ENCODE data around the gene FRS3.

The FRS3 gene

DNA sequence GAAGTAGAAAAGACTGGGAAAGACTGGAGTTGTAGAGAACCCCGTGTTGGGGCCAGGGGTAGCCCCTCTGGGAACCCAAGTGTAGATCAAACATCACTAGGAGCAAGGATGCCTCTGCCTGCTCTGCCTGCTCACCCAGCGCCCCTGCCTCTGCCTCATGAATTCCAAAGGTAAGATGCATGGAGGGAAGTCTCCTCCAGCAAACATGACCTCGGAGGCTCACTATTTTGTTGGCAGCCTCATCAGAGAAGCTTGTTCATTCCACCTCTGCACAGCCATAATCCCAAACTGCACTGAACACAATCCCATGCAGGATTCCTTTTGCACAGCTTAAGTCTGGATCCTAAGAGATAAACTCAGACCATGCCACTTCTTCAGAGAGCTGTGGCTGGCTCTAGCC is 4.9 kb downstream of the FRS3 start:
- H3K27ac ChIP-seq = no peak overlapping the region
- H2AFZ ChIP-seq (ENCODE audit: low read depth) = no peak overlapping the region
- H3K27me3 ChIP-seq (ENCODE audit: insufficient read depth, low read depth) = no peaks in the 10 kb centered on the region
- H4K20me1 ChIP-seq (ENCODE audit: insufficient read depth) = no peaks in the 10 kb centered on the region
- TF ChIP-seq, protein P1, sequence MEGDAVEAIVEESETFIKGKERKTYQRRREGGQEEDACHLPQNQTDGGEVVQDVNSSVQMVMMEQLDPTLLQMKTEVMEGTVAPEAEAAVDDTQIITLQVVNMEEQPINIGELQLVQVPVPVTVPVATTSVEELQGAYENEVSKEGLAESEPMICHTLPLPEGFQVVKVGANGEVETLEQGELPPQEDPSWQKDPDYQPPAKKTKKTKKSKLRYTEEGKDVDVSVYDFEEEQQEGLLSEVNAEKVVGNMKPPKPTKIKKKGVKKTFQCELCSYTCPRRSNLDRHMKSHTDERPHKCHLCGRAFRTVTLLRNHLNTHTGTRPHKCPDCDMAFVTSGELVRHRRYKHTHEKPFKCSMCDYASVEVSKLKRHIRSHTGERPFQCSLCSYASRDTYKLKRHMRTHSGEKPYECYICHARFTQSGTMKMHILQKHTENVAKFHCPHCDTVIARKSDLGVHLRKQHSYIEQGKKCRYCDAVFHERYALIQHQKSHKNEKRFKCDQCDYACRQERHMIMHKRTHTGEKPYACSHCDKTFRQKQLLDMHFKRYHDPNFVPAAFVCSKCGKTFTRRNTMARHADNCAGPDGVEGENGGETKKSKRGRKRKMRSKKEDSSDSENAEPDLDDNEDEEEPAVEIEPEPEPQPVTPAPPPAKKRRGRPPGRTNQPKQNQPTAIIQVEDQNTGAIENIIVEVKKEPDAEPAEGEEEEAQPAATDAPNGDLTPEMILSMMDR (conservative IDR thresholded peaks at IDR 0.05; ENCODE audit: low read depth, low read length) = no peak
- H3K79me2 ChIP-seq (ENCODE audit: insufficient read depth, low read depth) = no peaks in the 10 kb centered on the region
- peaks cover 4% of the 10 kb centered on the region for H3K4me1 ChIP-seq (ENCODE audit: low read depth, poor library complexity, severe bottlenecking)
- no peak overlapping the region for H3K4me2 ChIP-seq
- H3K36me3 ChIP-seq (ENCODE audit: insufficient read depth) = no peaks in the 10 kb centered on the region
- H3K4me3 ChIP-seq (IDR thresholded peaks at IDR 0.05; ENCODE audit: insufficient read depth, low read depth, low read length) = no peak overlapping the region
- no peak overlapping the region for H3K9ac ChIP-seq

DNA sequence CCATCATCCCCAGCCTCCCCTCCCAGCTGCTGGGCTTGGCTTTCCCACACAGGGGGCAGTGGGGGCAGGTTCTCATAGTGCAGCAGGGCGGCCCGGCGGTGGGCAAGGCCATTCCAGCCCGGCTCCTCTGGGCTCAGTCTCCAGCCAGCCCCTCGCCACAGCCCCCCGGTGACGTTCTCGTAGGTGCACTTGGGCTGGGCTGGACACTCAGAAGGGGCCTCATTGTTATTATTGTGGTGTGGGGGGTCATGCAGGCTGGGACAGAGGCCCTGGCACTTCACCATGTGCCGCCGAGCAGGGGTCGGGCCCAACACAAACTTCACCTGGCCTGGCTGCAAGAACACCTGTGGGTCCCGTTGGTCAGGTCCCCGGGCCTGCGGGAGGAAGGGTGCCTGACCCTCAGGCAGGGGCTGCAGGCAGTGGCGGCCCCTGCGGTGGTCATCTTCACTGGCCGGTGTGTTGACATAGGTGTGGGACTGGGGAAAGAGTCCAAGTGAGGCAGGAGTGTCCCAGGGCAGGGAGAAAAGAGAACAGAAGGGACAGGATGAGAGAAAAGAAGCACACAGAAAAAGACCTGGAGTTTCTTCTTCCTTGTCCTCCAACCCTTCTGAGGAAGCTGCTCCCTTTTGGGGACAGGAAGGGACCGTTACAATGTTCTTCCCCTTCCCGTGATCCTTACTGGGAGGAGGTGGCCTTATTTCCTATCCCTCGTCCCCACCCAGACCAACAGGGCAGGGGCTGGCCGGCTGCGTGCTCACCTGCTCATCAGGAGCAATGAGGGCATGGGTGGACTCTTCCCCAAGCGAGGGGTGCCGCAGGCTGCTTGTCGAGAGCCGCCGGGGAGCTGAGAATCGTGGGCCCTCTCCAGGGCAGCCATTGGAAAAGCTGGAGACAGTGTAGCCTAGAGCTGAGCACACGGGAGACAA is 8.4 kb downstream of the FRS3 start:
- Histone ChIP-seq H3K79me2 (ENCODE audit: insufficient read depth, low read depth) (no peaks in the 10 kb centered on the region), H3K4me2 (no peak overlapping the region), H3K27me3 (ENCODE audit: insufficient read depth, low read depth) (no peaks in the 10 kb centered on the region), H3K9ac (no peak overlapping the region), H3K4me1 (ENCODE audit: low read depth, poor library complexity, severe bottlenecking) (no peaks in the 10 kb centered on the region), H3K36me3 (ENCODE audit: insufficient read depth) (no peaks in the 10 kb centered on the region), H2AFZ (ENCODE audit: low read depth) (no peak overlapping the region), H3K4me3 (IDR thresholded peaks at IDR 0.05; ENCODE audit: insufficient read depth, low read depth, low read length) (no peak overlapping the region), H4K20me1 (ENCODE audit: insufficient read depth) (no peaks in the 10 kb centered on the region), H3K27ac (no peak overlapping the region)
- TF ChIP-seq, protein P1 (conservative IDR thresholded peaks at IDR 0.05; ENCODE audit: low read depth, low read length) = no peak

DNA sequence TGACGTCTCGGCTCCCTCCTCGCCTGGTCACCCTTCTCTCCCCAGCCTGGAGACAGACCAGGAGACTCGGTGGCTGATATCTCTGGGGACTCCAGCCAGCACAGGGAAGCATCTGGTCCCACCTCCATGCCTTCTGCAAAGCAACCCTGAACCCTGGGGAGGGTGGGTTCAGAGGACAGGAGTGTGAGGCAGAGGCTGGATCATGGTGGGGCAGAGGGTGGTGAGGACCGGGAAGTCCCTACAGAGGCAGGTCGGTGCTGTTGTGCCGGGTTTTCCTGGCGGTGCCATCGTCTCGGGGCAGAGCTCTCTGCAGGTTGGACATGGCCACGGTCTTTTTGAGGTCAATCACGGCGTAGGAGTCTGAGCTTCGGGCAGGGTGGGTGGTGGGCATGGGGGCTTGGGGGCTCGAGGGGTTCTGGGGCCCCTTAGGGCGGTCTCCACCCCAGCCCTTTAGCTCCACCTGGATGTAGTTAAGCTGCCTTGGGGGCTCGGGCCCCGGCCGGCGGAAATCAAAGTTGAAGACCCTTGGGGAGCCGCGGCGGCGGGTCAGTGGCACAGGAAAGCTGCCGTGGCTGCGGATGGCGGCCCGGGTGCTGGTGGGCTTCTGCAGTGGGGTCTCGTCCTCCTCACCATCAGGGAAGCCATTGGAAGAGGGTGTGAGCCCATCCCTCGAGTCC is 9.2 kb downstream of the FRS3 start:
- Histone ChIP-seq H3K27ac (no peak overlapping the region), H3K4me3 (IDR thresholded peaks at IDR 0.05; ENCODE audit: insufficient read depth, low read depth, low read length) (no peak overlapping the region), H4K20me1 (ENCODE audit: insufficient read depth) (no peaks in the 10 kb centered on the region), H3K79me2 (ENCODE audit: insufficient read depth, low read depth) (no peaks in the 10 kb centered on the region), H3K9ac (no peak overlapping the region), H2AFZ (ENCODE audit: low read depth) (no peak overlapping the region), H3K36me3 (ENCODE audit: insufficient read depth) (no peaks in the 10 kb centered on the region), H3K4me2 (no peak overlapping the region), H3K4me1 (ENCODE audit: low read depth, poor library complexity, severe bottlenecking) (no peaks in the 10 kb centered on the region), H3K27me3 (ENCODE audit: insufficient read depth, low read depth) (no peaks in the 10 kb centered on the region)
- TF ChIP-seq, protein P1 (conservative IDR thresholded peaks at IDR 0.05; ENCODE audit: low read depth, low read length) = no peak

DNA sequence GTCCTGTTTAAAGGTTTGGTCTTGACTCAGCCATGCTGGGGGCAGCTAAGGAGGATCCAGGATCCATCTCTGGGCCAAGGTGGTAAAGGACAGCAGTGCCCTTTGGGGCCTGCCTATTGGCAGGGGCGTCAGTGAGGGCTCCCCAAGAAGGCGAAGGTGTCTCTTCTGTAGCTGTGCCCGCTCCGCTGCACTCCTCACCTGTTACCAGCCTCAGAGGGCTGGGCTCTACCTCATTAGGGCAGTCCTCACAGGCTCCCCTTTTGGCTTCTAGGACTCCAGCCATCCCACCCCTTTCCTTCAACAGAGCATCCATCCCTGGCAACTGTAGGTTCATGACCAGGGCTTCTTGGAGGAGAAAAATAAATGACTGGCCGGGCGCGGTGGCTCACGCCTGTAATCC is 10.3 kb downstream of the FRS3 start:
- H3K4me1 ChIP-seq (ENCODE audit: low read depth, poor library complexity, severe bottlenecking) = no peaks in the 10 kb centered on the region
- H3K27ac ChIP-seq = no peak overlapping the region
- H4K20me1 ChIP-seq (ENCODE audit: insufficient read depth) = no peaks in the 10 kb centered on the region
- H3K79me2 ChIP-seq (ENCODE audit: insufficient read depth, low read depth) = no peaks in the 10 kb centered on the region
- no peak overlapping the region for H2AFZ ChIP-seq (ENCODE audit: low read depth)
- H3K4me2 ChIP-seq = no peak overlapping the region
- H3K36me3 ChIP-seq (ENCODE audit: insufficient read depth) = no peaks in the 10 kb centered on the region
- H3K9ac ChIP-seq = no peak overlapping the region
- H3K27me3 ChIP-seq (ENCODE audit: insufficient read depth, low read depth) = no peaks in the 10 kb centered on the region
- H3K4me3 ChIP-seq (IDR thresholded peaks at IDR 0.05; ENCODE audit: insufficient read depth, low read depth, low read length) = no peak overlapping the region
- TF ChIP-seq, protein P1 (conservative IDR thresholded peaks at IDR 0.05; ENCODE audit: low read depth, low read length) = no peak

All from KMS-11 (cell line).